Measurements from ENCODE around the gene CAMK2A. TPM values are rescaled to one million over a fixed set of nuclear protein-coding genes. Genes with fewer than 3 reads are reported as not detected.
A peak's percentile ranks its signal among the peaks of the same experiment; 100 is the strongest.

Gene CAMK2A
- total RNA-seq, 1 donor from 2014 or later: 1.1 TPM

- no peak for TF ChIP-seq CTCF (IDR thresholded peaks at IDR 0.05; ENCODE audit: unreplicated experiment)
- Mint-ChIP-seq H3K27ac (ENCODE audit: unreplicated experiment) (peak overlapping the region; percentile 45), H3K36me3 (ENCODE audit: low read depth, unreplicated experiment) (no peaks in the 10 kb centered on the region), H3K4me3 (ENCODE audit: unreplicated experiment) (no peak overlapping the region), H3K9me3 (ENCODE audit: unreplicated experiment) (no peaks in the 10 kb centered on the region), H3K27me3 (ENCODE audit: unreplicated experiment) (peaks cover 2% of the 10 kb centered on the region), H3K4me1 (ENCODE audit: unreplicated experiment) (peaks cover 13% of the 10 kb centered on the region)
- no peak for DNase-seq (ENCODE audit: low spot score)
Observed at GRCh38 chr5:150238646-150239045, 50.9 kb downstream of the CAMK2A start.

GRCh38 chr5:150236981-150237754 is 52.4 kb downstream of the CAMK2A start:
- H3K36me3 Mint-ChIP-seq (ENCODE audit: low read depth, unreplicated experiment): no peaks in the 10 kb centered on the region
- peaks cover 13% of the 10 kb centered on the region for H3K4me1 Mint-ChIP-seq (ENCODE audit: unreplicated experiment)
- TF ChIP-seq CTCF (IDR thresholded peaks at IDR 0.05; ENCODE audit: unreplicated experiment): no peak
- no peaks in the 10 kb centered on the region for H3K9me3 Mint-ChIP-seq (ENCODE audit: unreplicated experiment)
- no peak overlapping the region for H3K27ac Mint-ChIP-seq (ENCODE audit: unreplicated experiment)
- H3K4me3 Mint-ChIP-seq (ENCODE audit: unreplicated experiment): no peak overlapping the region
- peaks cover 2% of the 10 kb centered on the region for H3K27me3 Mint-ChIP-seq (ENCODE audit: unreplicated experiment)
- no peak for DNase-seq (ENCODE audit: low spot score)

GRCh38 chr5:150236313-150236712 is 53.3 kb downstream of the CAMK2A start:
- H3K4me1 Mint-ChIP-seq (ENCODE audit: unreplicated experiment): peaks cover 13% of the 10 kb centered on the region
- peaks cover 2% of the 10 kb centered on the region for H3K27me3 Mint-ChIP-seq (ENCODE audit: unreplicated experiment)
- no peak for TF ChIP-seq CTCF (IDR thresholded peaks at IDR 0.05; ENCODE audit: unreplicated experiment)
- no peaks in the 10 kb centered on the region for H3K9me3 Mint-ChIP-seq (ENCODE audit: unreplicated experiment)
- no peak overlapping the region for H3K4me3 Mint-ChIP-seq (ENCODE audit: unreplicated experiment)
- H3K36me3 Mint-ChIP-seq (ENCODE audit: low read depth, unreplicated experiment): no peaks in the 10 kb centered on the region
- DNase-seq (ENCODE audit: low spot score): no peak
- no peak overlapping the region for H3K27ac Mint-ChIP-seq (ENCODE audit: unreplicated experiment)

GRCh38 chr5:150235500-150235854 is 54.1 kb downstream of the CAMK2A start:
- peaks cover 13% of the 10 kb centered on the region for H3K4me1 Mint-ChIP-seq (ENCODE audit: unreplicated experiment)
- H3K4me3 Mint-ChIP-seq (ENCODE audit: unreplicated experiment): no peak overlapping the region
- no peaks in the 10 kb centered on the region for H3K36me3 Mint-ChIP-seq (ENCODE audit: low read depth, unreplicated experiment)
- peaks cover 2% of the 10 kb centered on the region for H3K27me3 Mint-ChIP-seq (ENCODE audit: unreplicated experiment)
- no peak for DNase-seq (ENCODE audit: low spot score)
- TF ChIP-seq CTCF (IDR thresholded peaks at IDR 0.05; ENCODE audit: unreplicated experiment): no peak
- H3K27ac Mint-ChIP-seq (ENCODE audit: unreplicated experiment): no peak overlapping the region
- H3K9me3 Mint-ChIP-seq (ENCODE audit: unreplicated experiment): no peaks in the 10 kb centered on the region
